Mucosa of gallbladder (tissue), 1 donor: ENCODE data around the gene HPX. TPM values are rescaled to one million over a fixed set of nuclear protein-coding genes. Genes with fewer than 3 reads are reported as not detected.

Experiments
- DNase-seq: peaks from one replicate; pipeline ENCODE4 v3.0.0-alpha.2; 2020; ENCODE audit warnings: low spot score
- total RNA-seq: library from RNA; stranded (reverse); gene quantifications from one replicate; pipeline ENCODE4 v1.2.1, GENCODE V29; 2021
- donor health status: DM: no; HTN: no; CAD: no.

Gene HPX
- total RNA-seq, 1 donor from 2014 or later, result 5.2 TPM

DNA sequence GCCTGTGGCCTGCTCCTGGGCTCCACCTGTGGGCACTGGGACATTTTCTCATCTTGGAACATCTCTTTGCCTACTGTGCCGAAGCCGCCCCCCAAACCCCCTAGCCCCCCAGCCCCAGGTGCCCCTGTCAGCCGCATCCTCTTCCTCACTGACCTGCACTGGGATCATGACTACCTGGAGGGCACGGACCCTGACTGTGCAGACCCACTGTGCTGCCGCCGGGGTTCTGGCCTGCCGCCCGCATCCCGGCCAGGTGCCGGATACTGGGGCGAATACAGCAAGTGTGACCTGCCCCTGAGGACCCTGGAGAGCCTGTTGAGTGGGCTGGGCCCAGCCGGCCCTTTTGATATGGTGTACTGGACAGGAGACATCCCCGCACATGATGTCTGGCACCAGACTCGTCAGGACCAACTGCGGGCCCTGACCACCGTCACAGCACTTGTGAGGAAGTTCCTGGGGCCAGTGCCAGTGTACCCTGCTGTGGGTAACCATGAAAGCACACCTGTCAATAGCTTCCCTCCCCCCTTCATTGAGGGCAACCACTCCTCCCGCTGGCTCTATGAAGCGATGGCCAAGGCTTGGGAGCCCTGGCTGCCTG is 49.2 kb downstream of the HPX start:
- no peak for DNase-seq

DNA sequence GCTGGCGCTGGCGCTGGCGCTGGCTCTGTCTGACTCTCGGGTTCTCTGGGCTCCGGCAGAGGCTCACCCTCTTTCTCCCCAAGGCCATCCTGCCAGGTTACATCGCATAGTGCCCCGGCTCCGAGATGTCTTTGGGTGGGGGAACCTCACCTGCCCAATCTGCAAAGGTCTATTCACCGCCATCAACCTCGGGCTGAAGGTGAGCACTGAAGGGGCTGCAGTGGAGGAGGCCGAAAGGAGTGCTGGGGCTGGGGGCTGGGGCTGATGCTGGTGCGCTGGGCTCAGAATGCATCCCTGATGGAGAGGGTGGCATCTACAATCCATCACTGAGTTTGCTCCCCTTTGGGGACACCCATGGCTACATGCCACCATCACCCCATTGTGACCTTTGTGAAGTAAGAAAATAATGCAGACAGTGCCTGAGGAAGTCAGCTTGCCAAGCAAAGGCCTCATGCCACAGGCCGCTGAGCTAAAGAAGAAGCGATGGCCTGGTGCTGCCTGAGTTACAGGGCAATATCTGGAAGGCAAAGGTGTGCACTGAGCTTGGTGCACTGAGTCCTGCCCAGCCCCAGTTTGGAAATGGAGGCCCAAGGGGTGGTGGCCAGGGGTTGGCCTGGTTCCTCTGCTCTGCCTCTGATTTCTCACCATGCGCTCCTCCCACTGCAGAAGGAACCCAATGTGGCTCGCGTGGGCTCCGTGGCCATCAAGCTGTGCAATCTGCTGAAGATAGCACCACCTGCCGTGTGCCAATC is 49.9 kb downstream of the HPX start:
- DNase-seq, result no peak

DNA sequence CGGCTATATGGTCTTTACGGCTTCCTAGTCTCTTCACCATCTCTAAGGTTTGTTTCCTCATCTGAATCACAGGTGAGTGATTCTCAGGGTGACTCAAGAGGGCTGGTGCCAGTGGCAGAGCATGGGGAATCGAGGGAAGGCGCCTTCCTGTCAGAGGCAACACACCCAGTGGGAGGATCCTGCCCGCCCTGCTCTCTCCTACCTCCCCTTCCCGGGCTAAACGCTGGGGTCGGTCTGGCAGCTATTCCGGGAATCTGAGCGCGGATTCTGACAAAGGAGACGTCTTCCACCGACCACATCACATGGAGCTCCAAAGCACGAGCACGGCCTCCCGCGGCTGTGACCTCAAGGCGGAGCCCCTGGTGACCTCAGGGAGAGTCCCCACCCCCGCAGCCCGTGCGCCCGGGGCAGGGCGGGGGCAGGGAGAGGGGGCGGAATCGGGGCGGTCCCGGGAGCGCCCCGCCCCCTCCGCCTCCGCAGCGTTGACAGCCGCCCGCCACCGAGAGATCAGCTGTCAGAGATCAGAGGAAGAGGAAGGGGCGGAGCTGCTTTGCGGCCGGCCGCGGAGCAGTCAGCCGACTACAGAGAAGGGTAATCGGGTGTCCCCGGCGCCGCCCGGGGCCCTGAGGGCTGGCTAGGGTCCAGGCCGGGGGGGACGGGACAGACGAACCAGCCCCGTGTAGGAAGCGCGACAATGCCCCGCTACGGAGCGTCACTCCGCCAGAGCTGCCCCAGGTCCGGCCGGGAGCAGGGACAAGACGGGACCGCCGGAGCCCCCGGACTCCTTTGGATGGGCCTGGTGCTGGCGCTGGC is 50.7 kb downstream of the HPX start, which contains the start of gene SMPD1:
SMPD1 (plus strand) TSS at position 570 of the 813 bp plus-strand sequence; CDS start at position 695, 125 bp downstream.
- peak; percentile 94 for DNase-seq

DNA sequence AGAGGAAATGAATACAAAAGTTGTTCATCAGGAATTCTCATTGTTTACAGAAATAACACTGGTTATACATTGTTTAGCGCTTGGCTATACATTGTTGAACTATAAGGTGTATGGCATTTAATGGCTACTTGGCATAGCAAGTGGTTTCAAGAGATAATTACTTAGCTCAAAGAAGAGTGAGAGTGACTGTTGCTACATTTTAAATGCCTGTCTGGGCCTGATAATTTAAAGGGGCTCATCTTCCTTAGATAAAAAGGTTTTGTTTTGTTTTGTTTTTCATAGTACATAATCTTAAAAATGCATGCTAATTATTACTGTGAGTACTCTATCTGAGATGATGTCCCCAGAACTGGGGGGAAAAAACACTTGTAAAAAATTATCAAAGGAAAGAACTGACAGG is 52.0 kb downstream of the HPX start:
- DNase-seq, result no peak

DNA sequence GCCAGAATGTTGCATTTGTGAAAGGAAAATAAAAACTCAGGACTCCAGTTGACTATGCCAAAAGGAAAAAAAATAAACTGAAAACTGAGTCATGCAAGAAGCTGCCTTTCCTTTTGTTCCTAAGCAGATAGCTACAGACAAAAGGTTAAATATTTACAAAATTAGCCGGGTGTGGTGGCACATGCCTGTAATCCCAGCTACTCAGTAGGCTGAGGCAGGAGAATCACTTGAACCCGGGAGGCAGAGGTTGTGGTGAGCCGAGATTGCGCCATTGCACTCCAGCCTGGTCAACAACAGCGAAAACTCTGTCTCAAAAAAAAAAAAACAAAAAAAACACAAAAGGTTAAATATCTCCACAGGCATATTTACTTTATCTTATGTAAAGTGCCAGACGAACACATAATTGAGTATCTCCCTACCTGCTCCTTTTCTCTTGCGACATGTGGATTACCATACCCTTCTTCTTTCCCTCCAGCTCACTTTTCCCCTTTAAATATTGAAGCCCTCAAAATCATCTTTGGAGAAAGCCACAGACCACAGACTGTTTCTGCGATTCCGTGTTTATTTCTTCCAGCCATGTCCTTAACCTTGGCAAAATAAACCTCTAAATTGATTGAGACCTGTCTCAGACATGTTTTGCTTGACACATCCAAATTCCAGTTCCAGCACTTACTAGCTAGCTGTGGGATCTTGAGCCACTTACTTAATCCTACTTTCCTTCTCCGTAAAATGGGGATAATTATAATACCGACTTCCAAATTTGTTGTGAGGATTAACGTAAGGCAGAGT is 52.8 kb downstream of the HPX start:
- DNase-seq, result peak; percentile 26

DNA sequence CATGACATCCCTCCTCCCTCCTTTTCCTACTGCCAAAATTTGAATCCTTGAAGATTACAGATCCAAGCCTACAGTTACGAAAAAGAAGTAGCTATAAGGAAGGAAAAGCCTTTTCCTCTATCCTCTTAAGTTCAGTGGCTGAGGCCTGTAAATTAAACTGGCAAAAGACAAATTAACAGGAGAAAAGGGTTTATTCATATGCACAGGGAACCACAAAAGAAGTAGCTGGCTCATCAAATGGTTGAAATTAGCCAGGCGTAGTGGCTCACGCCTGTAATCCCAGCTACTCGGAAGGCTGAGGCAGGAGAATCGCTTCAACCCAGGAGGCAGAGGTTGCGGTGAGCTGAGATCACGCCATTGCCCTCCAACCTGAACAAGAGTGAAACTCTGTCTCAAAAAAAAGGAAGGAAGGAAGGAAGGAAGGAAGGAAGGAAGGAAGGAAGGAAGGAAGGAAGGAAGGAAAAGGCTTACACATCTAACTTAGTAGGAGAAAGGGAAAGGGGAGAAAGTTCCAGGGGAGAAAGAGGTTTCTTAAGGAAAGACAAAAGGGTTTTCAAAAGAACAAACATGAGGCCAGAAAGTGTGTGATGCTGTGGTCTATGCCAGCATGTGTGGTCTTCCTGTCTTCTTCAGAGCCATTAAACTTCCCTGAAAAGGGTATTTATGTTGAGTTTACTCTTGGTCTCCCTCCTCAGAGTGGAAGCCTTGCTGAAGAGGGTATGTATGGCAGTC is 55.6 kb downstream of the HPX start:
- DNase-seq, result no peak

Other genes starting within 250 kb of the HPX start
- gene OR52W1, start 241.8 kb downstream of the HPX start, total RNA-seq, result not detected
- not detected for gene C11orf42, start 235.4 kb downstream of the HPX start, total RNA-seq
- 65.4 TPM for gene FHIP1B, start 206.4 kb downstream of the HPX start, total RNA-seq
- 0.26 TPM for gene CNGA4, start 201.9 kb downstream of the HPX start, total RNA-seq
- 0.55 TPM for gene CCKBR, start 181.1 kb downstream of the HPX start, total RNA-seq
- 16.3 TPM for gene CAVIN3, start 120.5 kb downstream of the HPX start, total RNA-seq
- gene SMPD1, start 50.5 kb downstream of the HPX start, total RNA-seq, result 69.7 TPM
- gene APBB1, start 21.9 kb downstream of the HPX start, total RNA-seq, result 45.1 TPM
- gene TRIM3, start 33.0 kb upstream of the HPX start, total RNA-seq, result 43.0 TPM
- 52.5 TPM for gene ARFIP2, start 40.3 kb upstream of the HPX start, total RNA-seq
- gene TIMM10B, start 40.5 kb upstream of the HPX start, total RNA-seq, result 53.9 TPM
- 8.8 TPM for gene DNHD1, start 56.3 kb upstream of the HPX start, total RNA-seq
- 25.8 TPM for gene RRP8, start 162.6 kb upstream of the HPX start, total RNA-seq
- gene ILK, start 162.8 kb upstream of the HPX start, total RNA-seq, result 261 TPM
- 142 TPM for gene TAF10, start 171.2 kb upstream of the HPX start, total RNA-seq
- 161 TPM for gene TPP1, start 178.4 kb upstream of the HPX start, total RNA-seq
- gene DCHS1, start 214.8 kb upstream of the HPX start, total RNA-seq, result 25.1 TPM
- 38.5 TPM for gene MRPL17, start 242.4 kb upstream of the HPX start, total RNA-seq